HG03175 (cell line): ENCODE data around the gene PPP3CA.

ENCODE experiments used
- ATAC-seq: cut with Tn5 transposase; IDR thresholded peaks from one replicate; pipeline ENCODE4 v1.9.1; 2021; ENCODE audit warnings: mild to moderate bottlenecking, moderate library complexity; ENCODE audit not compliant: unreplicated experiment

Gene PPP3CA

GRCh38 chr4:101347267-101347556 lies at the start of gene PPP3CA:
TSS of gene PPP3CA (minus strand) at chr4:101347526.
- peak; percentile 25 for ATAC-seq

GRCh38 chr4:101393256-101393655 lies 45.9 kb upstream of the PPP3CA start:
- no peak for ATAC-seq

- no peak for ATAC-seq
These were observed 23.4 kb upstream of the PPP3CA start for GRCh38 chr4:101370663-101371210.

- ATAC-seq: no peak
These were observed 19.9 kb upstream of the PPP3CA start for GRCh38 chr4:101367201-101367600.

- no peak for ATAC-seq
These were observed 19.0 kb upstream of the PPP3CA start for GRCh38 chr4:101366331-101366730.

GRCh38 chr4:101357751-101358150 lies 10.4 kb upstream of the PPP3CA start:
- no peak for ATAC-seq

GRCh38 chr4:101356928-101357327 lies 9.6 kb upstream of the PPP3CA start:
- no peak for ATAC-seq

- no peak for ATAC-seq
These were observed 8.7 kb upstream of the PPP3CA start for GRCh38 chr4:101355767-101356702.

GRCh38 chr4:101355246-101355645 lies 7.9 kb upstream of the PPP3CA start:
- ATAC-seq: peak; percentile 99

GRCh38 chr4:101349801-101350064 lies 2.4 kb upstream of the PPP3CA start:
- ATAC-seq: no peak

- ATAC-seq: no peak
These were observed 1.9 kb upstream of the PPP3CA start for GRCh38 chr4:101348995-101349800.

- no peak for ATAC-seq
These were observed 1.1 kb upstream of the PPP3CA start for GRCh38 chr4:101348367-101348827.

GRCh38 chr4:101347557-101348366 lies 436 bp upstream of the PPP3CA start:
- ATAC-seq: peak; percentile 78

- ATAC-seq: peak; percentile 12
These were observed 717 bp downstream of the PPP3CA start for GRCh38 chr4:101346351-101347266.

- no peak for ATAC-seq
These were observed 1.6 kb downstream of the PPP3CA start for GRCh38 chr4:101345596-101346350.

- no peak for ATAC-seq
These were observed 2.1 kb downstream of the PPP3CA start for GRCh38 chr4:101345271-101345595.

GRCh38 chr4:101339332-101339731 lies 8.0 kb downstream of the PPP3CA start:
- no peak for ATAC-seq

GRCh38 chr4:101337688-101338087 lies 9.6 kb downstream of the PPP3CA start:
- no peak for ATAC-seq

GRCh38 chr4:101334963-101335572 lies 12.3 kb downstream of the PPP3CA start:
- peak; percentile 84 for ATAC-seq
